Measurements from ENCODE around the gene TMEM131L.

DNA sequence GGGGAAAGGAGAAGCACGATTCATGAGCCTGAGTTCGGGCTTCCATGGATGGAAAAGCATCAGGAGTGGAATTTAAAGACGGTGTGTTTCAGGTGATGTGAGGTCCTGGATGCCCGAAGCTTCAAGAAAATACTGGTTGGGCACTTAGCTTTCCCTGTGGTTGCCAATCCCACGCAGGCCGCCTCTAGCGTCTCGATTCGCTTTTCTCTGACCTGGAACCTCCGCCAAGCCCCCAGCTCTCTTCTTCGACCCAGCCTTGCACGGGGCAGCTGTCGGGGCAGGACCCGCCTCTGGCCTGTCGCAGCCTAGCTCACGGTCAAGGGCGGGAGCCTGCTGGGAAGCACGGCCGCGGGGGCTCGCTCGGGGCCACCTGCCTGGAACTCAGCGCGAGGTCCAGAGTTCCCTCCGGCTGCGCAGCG is 217.6 kb downstream of the TMEM131L start:
- TF ChIP-seq, protein P1, sequence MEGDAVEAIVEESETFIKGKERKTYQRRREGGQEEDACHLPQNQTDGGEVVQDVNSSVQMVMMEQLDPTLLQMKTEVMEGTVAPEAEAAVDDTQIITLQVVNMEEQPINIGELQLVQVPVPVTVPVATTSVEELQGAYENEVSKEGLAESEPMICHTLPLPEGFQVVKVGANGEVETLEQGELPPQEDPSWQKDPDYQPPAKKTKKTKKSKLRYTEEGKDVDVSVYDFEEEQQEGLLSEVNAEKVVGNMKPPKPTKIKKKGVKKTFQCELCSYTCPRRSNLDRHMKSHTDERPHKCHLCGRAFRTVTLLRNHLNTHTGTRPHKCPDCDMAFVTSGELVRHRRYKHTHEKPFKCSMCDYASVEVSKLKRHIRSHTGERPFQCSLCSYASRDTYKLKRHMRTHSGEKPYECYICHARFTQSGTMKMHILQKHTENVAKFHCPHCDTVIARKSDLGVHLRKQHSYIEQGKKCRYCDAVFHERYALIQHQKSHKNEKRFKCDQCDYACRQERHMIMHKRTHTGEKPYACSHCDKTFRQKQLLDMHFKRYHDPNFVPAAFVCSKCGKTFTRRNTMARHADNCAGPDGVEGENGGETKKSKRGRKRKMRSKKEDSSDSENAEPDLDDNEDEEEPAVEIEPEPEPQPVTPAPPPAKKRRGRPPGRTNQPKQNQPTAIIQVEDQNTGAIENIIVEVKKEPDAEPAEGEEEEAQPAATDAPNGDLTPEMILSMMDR (IDR thresholded peaks at IDR 0.05) = no peak
- no peak for TF ChIP-seq ZFX (IDR thresholded peaks at IDR 0.05; ENCODE audit: borderline replicate concordance)
